ENCODE results near the gene TPRG1.
"Not testable (repeated sequence)": the region's sequence is repeated elsewhere in the genome, so short reads cannot be mapped to it uniquely, and the experiment has no call there.

The TPRG1 gene

GRCh38 chr3:189320511-189320910 is 148.7 kb downstream of the TPRG1 start:
- no peak for DNase-seq

GRCh38 chr3:189322339-189322738 is 150.6 kb downstream of the TPRG1 start:
- DNase-seq: no peak

DNA sequence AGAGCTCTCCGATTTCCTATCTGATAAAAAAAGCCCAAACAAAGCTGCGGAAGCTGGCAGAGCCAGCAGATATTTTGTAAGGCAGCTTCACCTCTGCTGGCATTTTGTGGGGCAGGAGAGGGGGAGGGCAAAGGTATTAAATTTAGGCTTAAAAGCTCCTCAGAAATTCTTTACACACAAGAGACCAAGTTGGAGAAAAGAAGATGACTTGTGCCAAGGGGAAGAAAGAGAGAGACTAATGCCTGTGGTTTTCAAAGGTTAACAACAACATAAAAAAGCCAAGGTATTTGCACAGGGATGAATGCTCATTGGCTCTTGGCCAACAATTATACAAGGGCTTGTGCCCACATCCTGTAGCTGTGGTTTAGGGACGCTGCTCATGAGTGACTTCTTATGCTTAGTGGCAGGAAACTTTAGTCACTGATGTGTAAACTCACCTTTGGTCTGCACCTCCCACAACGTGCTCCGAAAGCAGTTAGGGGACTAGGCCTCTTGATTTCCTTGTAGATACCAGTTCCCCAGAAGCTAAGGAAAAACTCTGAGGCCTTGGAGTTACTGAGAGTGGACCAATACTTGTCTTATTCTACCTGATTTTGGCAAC is 152.9 kb downstream of the TPRG1 start:
- peak; percentile 85 for DNase-seq

- no peak for DNase-seq
Measured at GRCh38 chr3:189325454-189325853, 153.7 kb downstream of the TPRG1 start.

DNA sequence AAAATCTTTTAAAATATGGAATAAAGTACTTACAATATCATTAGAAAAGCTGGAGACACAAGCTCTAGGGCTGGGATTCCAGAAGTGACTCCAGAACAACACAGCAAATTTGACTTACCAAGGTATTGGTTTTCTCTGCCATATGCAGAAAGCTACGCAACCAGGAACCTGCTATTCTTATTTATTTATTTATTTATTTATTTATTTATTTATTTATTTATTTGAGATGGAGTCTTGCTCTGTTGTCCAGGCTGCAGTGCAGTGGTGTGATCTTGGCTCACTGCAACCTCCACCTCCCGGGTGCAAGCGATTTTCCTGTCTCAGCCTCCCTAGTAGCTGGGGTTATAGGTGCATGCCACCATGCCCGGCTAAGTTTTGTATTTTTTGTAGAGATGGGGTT is 157.9 kb downstream of the TPRG1 start:
- not testable (repeated sequence) for DNase-seq

DNA sequence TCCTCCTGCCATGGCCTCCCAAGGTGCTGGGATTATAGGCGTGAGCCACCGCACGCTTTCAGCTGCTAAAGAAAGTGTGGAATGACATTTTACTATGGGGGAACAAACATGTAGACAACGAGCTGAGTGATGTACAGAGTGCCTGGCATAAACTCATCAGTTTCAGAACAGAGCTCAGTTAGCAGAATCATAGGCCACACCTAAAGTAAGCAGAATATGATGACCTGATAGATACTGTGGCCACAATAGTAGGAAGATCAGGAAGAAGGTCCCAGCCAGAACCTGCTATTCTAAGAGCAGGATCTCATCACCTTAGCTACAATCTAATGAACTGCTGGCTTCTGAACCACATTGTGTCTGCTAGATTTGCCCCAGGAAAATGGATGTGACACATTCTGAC is 158.3 kb downstream of the TPRG1 start:
- DNase-seq: no peak

- DNase-seq: peak; percentile 14
Measured at GRCh38 chr3:189331002-189331418, 159.2 kb downstream of the TPRG1 start.

DNA sequence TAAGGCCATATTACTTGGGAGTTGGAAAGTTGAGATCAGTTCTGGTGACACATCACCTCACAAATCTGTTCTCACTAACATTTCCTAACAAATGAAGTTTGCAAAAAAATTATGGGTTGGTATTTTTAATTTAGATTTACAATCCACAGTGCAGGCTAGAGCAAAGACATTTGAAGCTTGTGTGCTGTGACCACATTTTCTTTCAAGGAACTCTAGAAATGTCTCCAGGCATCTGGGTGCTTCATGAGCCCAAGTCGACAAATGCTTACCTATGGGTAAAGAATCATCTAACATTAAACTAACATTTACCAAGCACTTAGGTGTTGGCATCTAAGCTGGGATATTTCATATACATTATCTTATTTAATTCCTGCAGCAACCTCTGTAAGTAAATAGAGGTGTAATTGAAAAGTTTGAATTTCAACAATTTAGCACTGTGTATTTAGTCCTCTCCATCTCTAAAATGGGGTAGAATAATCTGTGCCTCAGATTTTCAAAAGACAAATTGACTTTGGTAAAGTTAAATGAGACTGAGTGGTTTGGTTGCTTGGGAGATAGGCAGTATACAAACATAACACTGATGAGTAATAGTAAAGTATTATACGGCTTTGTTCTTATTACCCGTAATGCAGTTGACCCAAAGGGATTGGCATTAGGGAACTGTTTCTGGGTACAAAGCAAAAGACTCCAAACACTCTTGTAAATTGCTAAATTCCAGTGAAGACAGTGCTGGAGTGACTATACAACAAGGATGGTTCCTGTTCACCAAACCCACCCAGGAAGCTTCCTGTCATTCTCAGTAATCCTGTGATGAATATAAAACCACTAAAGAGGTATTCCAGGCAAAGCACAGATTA is 162.5 kb downstream of the TPRG1 start:
- DNase-seq: no peak

GRCh38 chr3:189337673-189338091 is 165.9 kb downstream of the TPRG1 start:
- DNase-seq: no peak

GRCh38 chr3:189338366-189338765 is 166.6 kb downstream of the TPRG1 start:
- DNase-seq: no peak

DNA sequence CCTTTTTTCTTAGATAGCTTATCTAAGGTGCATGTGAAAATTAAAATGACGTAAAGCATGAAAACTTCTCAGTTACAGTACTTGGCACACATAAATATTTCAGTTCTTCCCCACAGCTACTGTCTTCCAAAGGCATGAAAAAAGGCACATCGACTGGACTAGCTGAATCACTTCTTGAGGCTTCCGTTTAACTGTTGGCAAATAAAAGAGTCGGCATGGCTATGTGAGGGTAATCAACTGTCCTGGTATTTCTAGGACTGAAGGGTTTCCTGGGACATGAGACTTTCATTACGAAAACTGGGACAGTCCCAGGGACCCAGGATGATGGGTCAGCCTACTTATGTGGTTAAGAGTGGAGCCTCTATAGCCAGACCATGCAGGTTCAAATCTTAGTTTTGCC is 168.2 kb downstream of the TPRG1 start:
- no peak for DNase-seq

DNA sequence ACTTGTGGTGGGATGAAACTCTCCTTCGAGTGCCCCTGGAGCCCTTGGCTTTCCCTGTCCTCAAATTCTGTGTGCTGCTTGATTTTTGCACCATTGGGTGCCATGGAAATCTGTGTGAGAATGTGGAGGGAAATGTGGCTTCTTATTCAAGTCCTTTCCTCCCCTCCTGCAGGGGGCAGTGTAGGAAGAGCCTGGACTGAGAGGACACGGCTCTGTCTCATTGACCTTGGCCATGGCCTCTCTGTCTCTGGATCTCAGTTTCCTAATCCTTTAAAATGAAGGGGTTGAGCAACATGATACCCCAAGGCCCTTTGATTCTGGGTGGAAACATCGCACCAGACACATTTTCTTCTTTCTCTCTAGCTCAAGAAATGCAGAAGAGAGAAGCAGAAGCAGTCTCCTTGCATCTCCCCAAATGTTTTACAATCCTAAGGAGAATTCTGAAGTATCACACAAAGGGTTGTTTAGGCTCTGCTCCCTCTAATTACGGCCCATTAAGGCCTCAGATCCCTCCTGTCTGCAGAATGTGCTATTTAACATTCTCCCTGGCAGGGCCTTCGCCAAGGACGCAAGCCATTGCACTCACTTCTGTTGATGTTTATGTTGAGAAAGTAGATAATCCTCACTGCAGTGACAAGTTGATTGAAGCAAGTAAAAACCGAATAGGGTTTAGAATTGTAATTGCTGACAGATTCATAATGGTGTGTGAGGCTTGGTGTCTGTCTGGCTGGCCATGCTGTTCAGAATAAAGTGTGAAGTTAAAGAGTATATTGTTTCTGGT is 169.1 kb downstream of the TPRG1 start:
- no peak for DNase-seq

DNA sequence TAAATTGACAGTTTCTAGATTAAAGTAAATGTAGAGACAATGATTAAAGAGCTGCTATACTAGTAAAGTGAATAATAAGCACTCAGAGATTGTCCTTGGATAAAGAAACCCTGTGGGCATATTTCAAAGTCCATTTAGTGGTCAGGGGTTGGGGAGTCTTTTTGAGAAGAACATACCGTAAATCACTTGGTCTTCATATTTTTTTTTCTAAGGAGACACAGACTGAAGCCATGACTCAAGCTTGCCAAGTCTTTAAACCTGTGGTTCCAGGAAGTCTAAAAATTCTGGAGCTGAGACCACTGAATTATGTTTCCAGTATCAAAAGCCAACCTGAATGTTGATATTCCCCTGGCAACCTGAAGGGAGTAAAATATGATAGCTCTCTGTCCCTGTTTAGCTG is 171.0 kb downstream of the TPRG1 start:
- DNase-seq: no peak

GRCh38 chr3:189344996-189345395 is 173.2 kb downstream of the TPRG1 start:
- no peak for DNase-seq

GRCh38 chr3:189349772-189350171 is 178.0 kb downstream of the TPRG1 start:
- no peak for DNase-seq

GRCh38 chr3:189353318-189353965 is 181.7 kb downstream of the TPRG1 start:
- DNase-seq: no peak

DNA sequence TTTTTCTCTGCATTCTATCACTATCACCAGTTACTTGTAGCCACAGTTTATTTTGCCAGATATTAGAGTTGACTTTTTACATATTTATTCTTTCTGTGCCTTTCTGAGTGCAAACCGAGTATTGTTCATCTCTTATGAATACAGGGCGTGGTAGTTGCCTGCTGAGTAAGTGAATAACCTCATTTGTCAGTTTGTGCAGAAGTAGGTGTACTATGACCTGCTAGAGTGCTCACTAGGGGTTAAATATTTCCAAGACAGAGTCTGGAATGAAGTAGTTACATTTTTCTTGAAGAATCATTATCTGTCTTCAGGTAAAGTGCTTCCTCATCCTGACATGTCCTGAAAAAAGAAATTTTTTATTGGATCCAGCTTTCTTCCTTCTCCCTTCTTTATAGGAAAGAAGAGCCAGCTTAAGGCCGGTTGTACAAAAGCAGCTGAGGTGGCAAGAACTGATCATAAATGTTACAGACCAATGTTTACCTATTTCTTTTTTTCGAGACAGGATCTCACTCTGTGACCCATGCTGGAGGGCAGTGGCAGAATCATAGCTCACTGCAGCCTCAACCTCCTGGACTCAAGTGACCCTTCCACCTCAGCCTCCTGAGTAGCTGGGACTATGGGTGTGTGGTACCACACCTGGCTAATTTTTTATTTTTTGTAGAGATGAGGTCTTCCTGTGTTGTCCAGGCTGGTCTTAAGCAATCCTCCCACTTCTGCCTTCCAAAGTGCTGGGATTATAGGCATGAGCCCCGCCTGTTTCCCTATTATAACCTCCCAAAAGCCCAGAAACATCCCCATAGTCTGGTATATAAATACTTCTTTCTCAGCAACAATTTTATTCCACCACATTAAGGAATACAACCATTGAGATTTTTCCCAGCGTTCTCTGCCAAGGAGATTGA is 182.5 kb downstream of the TPRG1 start:
- no peak for DNase-seq

DNA sequence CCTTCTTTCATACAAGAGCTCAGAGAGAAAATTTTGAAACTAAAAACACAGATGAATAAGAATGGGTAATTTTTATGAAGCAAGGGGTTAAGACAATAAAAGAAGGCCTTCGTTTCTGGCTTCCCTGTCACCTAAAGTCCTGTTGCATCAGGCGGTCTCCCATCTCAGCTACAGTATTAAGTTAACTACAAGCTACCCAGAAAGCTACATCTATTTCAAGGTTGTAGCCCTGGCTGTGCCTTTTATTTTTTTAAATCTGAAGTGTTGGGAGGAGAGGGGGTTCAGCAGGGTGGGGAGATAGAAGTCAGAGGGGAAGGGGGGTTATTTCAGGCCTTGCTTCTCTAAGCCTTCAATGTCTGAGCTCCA is 183.3 kb downstream of the TPRG1 start:
- DNase-seq: no peak

GRCh38 chr3:189355481-189356201 is 183.9 kb downstream of the TPRG1 start:
- peak; percentile 39 for DNase-seq

DNA sequence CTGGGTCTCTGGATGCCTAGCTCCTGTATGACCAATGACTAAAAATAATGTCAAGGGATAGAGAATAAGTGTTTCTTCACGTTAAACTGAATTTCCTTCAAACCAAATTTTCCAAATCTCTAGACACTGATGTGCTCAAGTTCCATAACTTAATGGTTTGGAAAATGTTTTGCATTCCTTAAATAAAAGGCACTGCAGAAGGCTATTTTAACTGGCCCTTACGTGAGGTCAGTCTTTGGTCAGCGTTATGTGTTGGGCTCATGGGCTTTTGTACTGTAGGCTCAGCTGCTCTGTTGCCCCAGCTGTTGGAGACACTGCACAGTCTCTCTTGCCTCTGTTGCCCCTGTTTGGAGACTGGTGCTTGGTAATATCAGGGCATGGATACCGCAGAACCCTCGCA is 188.5 kb downstream of the TPRG1 start:
- DNase-seq: no peak

DNA sequence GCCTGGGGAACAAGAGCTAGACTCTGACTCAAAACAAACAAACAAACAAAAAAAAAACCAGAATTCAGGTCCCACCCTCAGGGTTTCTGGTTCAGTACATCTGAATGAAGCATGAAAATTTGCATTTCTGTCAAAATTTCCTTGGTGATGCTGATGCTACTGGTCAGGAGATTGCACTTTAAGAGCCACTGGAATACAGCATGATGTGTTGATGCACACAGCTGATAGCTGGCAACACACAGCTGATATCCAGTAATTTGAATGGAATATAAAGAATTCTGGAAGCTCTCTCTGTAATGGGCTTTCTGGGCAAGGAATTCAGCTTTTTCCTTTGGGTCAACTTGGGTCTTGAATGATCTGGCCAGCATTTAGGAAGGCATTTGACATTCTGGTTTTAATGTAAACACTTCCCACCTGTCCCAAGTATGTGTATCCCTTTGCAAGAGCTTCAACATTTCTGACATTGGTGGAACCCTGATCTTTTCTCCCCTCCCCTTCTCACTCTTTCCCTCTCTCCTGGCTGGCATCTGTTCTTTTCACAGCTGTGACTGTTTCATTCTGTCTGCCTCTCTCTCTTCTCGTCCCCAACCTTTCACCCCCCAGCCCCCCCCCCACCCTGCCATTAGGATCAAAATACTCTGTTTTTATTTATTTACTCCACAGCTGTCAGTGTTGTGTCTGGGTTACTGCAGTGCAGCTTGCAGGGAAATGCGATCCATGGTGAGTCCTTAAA is 189.5 kb downstream of the TPRG1 start:
- no peak for DNase-seq

All from stimulated activated CD4-positive, alpha-beta T cell treated with anti-CD3 and anti-CD28 coated beads, Interleukin-4, amount 100 ng/mL, for 24 hours (primary cell).